ENCODE data around the gene CFAP47.

DNA sequence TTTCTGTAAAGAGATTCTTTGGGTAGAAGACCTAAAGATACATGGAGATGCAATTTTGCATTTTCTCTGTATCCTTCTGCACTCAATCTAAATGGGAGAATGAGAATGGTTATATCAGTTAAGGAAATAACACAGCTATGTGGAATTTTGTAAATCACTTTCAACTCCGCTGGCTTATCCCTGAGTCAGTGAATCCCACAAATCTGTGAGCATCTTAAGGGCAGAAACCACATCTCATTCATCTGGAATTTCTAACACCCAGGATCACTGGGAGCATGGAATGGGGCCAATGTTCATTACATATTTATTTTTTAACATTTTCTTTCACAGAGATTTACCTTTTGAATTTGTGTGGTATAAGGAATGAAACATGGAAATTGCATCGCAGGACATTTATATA lies 167.8 kb downstream of the CFAP47 start:
- TF ChIP-seq, protein P1, sequence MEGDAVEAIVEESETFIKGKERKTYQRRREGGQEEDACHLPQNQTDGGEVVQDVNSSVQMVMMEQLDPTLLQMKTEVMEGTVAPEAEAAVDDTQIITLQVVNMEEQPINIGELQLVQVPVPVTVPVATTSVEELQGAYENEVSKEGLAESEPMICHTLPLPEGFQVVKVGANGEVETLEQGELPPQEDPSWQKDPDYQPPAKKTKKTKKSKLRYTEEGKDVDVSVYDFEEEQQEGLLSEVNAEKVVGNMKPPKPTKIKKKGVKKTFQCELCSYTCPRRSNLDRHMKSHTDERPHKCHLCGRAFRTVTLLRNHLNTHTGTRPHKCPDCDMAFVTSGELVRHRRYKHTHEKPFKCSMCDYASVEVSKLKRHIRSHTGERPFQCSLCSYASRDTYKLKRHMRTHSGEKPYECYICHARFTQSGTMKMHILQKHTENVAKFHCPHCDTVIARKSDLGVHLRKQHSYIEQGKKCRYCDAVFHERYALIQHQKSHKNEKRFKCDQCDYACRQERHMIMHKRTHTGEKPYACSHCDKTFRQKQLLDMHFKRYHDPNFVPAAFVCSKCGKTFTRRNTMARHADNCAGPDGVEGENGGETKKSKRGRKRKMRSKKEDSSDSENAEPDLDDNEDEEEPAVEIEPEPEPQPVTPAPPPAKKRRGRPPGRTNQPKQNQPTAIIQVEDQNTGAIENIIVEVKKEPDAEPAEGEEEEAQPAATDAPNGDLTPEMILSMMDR (IDR thresholded peaks at IDR 0.05; ENCODE audit: low read depth, low read length), result no peak
- no peak for TF ChIP-seq MYC (IDR thresholded peaks at IDR 0.05; ENCODE audit: low read depth, low read length)

All from NB4 (cell line).